H9 (cell line): ENCODE measurements around the gene CALCA. TPM values are rescaled to one million over a fixed set of nuclear protein-coding genes. Genes with fewer than 3 reads are reported as not detected.

Experiments
- DNase-seq: peaks from one replicate; pipeline ENCODE4 v3.0.0-alpha.2; 2017
- H2AFZ ChIP-seq: one replicate; pipeline ENCODE4 v1.6.1; 2013; ENCODE audit warnings: mild to moderate bottlenecking, low read length, control low read depth, moderate library complexity
- H2AK5ac ChIP-seq: 2 replicates; pipeline ENCODE4 v1.6.1; 2013; ENCODE audit warnings: low read length, control low read depth, mixed read lengths; ENCODE audit not compliant: insufficient read length
- H2BK120ac ChIP-seq: one replicate; pipeline ENCODE4 v1.6.1; 2013; ENCODE audit warnings: low read depth, mild to moderate bottlenecking, low read length, control low read depth, inconsistent platforms; ENCODE audit not compliant: poor library complexity, severe bottlenecking
- H2BK12ac ChIP-seq: 2 replicates; pipeline ENCODE4 v1.6.1; 2013; ENCODE audit warnings: low read length, control low read depth, mixed read lengths, low read depth; ENCODE audit not compliant: insufficient read length
- H2BK15ac ChIP-seq: 2 replicates; pipeline ENCODE4 v1.6.1; 2013; ENCODE audit warnings: low read depth, low read length, control low read depth
- H2BK20ac ChIP-seq: one replicate; pipeline ENCODE4 v1.6.1; 2013; ENCODE audit warnings: low read depth, mild to moderate bottlenecking, low read length, control low read depth, inconsistent platforms; ENCODE audit not compliant: poor library complexity, severe bottlenecking
- H2BK5ac ChIP-seq: 2 replicates; pipeline ENCODE4 v1.6.1; 2013; ENCODE audit warnings: low read length, control low read depth, mixed read lengths; ENCODE audit not compliant: insufficient read length
- H3K14ac ChIP-seq: 2 replicates; pipeline ENCODE4 v1.6.1; 2013; ENCODE audit warnings: low read length, control low read depth; ENCODE audit not compliant: insufficient read depth
- H3K18ac ChIP-seq: 2 replicates; pipeline ENCODE4 v1.6.1; 2013; ENCODE audit warnings: low read depth, mild to moderate bottlenecking, mixed read lengths, low read length, control low read depth; ENCODE audit not compliant: insufficient read length
- H3K23ac ChIP-seq: 2 replicates; pipeline ENCODE4 v1.6.1; 2013; ENCODE audit warnings: low read length, control low read depth, mixed read lengths, low read depth; ENCODE audit not compliant: insufficient read length
- H3K23me2 ChIP-seq: 2 replicates; pipeline ENCODE4 v1.6.1; 2013; ENCODE audit warnings: low read depth, mild to moderate bottlenecking, mixed read lengths, low read length, control low read depth; ENCODE audit not compliant: insufficient read length, poor library complexity, severe bottlenecking
- H3K27ac ChIP-seq: 2 replicates; pipeline ENCODE4 v1.5.1; 2013; ENCODE audit warnings: low read length, control low read depth, mixed read lengths, low read depth; ENCODE audit not compliant: insufficient read length
- H3K27me3 ChIP-seq: 2 replicates; pipeline ENCODE4 v1.6.1; 2013; ENCODE audit warnings: low read length, control low read depth, inconsistent platforms; ENCODE audit not compliant: insufficient read depth
- H3K4ac ChIP-seq: 2 replicates; pipeline ENCODE4 v1.6.1; 2013; ENCODE audit warnings: low read depth, mild to moderate bottlenecking, control low read depth, inconsistent platforms, low read length, moderate library complexity
- H3K4me1 ChIP-seq: 2 replicates; pipeline ENCODE4 v1.6.1; 2013; ENCODE audit warnings: low read length, control low read depth, inconsistent platforms; ENCODE audit not compliant: insufficient read depth
- H3K4me2 ChIP-seq: 2 replicates; pipeline ENCODE4 v1.6.1; 2013; ENCODE audit warnings: low read length, control low read depth, mixed read lengths; ENCODE audit not compliant: insufficient read length, insufficient read depth
- H3K56ac ChIP-seq: 2 replicates; pipeline ENCODE4 v1.6.1; 2013; ENCODE audit warnings: low read depth, mild to moderate bottlenecking, mixed read lengths, low read length, control low read depth; ENCODE audit not compliant: insufficient read length
- H3K79me1 ChIP-seq: 2 replicates; pipeline ENCODE4 v1.6.1; 2013; ENCODE audit warnings: low read depth, mild to moderate bottlenecking, moderate library complexity, low read length, control low read depth, inconsistent platforms; ENCODE audit not compliant: insufficient read depth, poor library complexity, severe bottlenecking
- H3K79me2 ChIP-seq: 2 replicates; pipeline ENCODE4 v1.6.1; 2013; ENCODE audit warnings: low read length, control low read depth, inconsistent platforms; ENCODE audit not compliant: insufficient read depth
- H3K9ac ChIP-seq: 2 replicates; pipeline ENCODE4 v1.6.1; 2013; ENCODE audit warnings: low read length, control low read depth, mixed read lengths; ENCODE audit not compliant: insufficient read length; ENCODE audit errors: extremely low read depth
- H3K9me3 ChIP-seq: one replicate; pipeline ENCODE4 v1.6.1; 2013; ENCODE audit warnings: low read depth, low read length, inconsistent platforms; ENCODE audit not compliant: control insufficient read depth
- H3T11ph ChIP-seq: one replicate; pipeline ENCODE4 v1.6.1; 2013; ENCODE audit warnings: mild to moderate bottlenecking, low read length, control low read depth, inconsistent platforms
- H4K20me1 ChIP-seq: one replicate; pipeline ENCODE4 v1.6.1; 2013; ENCODE audit not compliant: control insufficient read depth, insufficient read length, insufficient read depth
- H4K5ac ChIP-seq: 2 replicates; pipeline ENCODE4 v1.6.1; 2013; ENCODE audit warnings: low read depth, mild to moderate bottlenecking, mixed read lengths, low read length, control low read depth; ENCODE audit not compliant: insufficient read length
- H4K8ac ChIP-seq: replicated peaks from 2 replicates; pipeline ENCODE4 v1.6.1; 2013; ENCODE audit warnings: low read length, control low read depth, mixed read lengths, low read depth; ENCODE audit not compliant: insufficient read length
- H4K91ac ChIP-seq: 2 replicates; pipeline ENCODE4 v1.6.1; 2013; ENCODE audit warnings: low read depth, mild to moderate bottlenecking, moderate library complexity, mixed read lengths, low read length, control low read depth; ENCODE audit not compliant: insufficient read length
- H3K27ac Mint-ChIP-seq, 3 experiments: 2 replicates in 2 of 3; 3 replicates in 1 of 3; pipeline ENCODE4 v1.8.0; 2020 to 2021; ENCODE audit warnings: mixed read lengths in 3 of 3, mild to moderate bottlenecking in 1 of 3, moderate library complexity in 1 of 3
- H3K27me3 Mint-ChIP-seq: 2 replicates; pipeline ENCODE4 v1.8.0; 2021; ENCODE audit warnings: low read depth, mild to moderate bottlenecking, moderate library complexity, mixed read lengths
- H3K36me3 Mint-ChIP-seq, 3 experiments: 2 replicates in 2 of 3; 3 replicates in 1 of 3; pipeline ENCODE4 v1.8.0; 2020 to 2021; ENCODE audit warnings: low read depth in 3 of 3, mixed read lengths in 3 of 3; ENCODE audit not compliant: insufficient read depth in 1 of 3
- H3K4me1 Mint-ChIP-seq, 2 experiments: 2 replicates each; pipeline ENCODE4 v1.8.0; 2020; ENCODE audit warnings: mixed read lengths in 2 of 2
- H3K4me3 Mint-ChIP-seq, 2 experiments: 2 replicates in 1 of 2; 3 replicates in 1 of 2; pipeline ENCODE4 v1.8.0; 2020 to 2021; ENCODE audit warnings: mild to moderate bottlenecking in 2 of 2, mixed read lengths in 2 of 2, moderate library complexity in 1 of 2
- H3K9me3 Mint-ChIP-seq, 2 experiments: 2 replicates in 1 of 2; 3 replicates in 1 of 2; pipeline ENCODE4 v1.8.0; 2020; ENCODE audit warnings: mild to moderate bottlenecking in 2 of 2, mixed read lengths in 2 of 2, moderate library complexity in 1 of 2
- total RNA-seq: library from RNA; stranded (reverse); gene quantifications from 2 replicates; pipeline ENCODE4 v1.2.1, GENCODE V29; 2021
- TF ChIP-seq, protein P1 (sequence below): fragments of 200-600 bp; sonication (generic); conservative IDR thresholded peaks from 3 replicates; pipeline ENCODE4 v1.8.0; 2021; ENCODE audit warnings: antibody characterized with exemption, mild to moderate bottlenecking

Gene CALCA
- total RNA-seq, 1 experiment from 2014 or later: not detected

DNA sequence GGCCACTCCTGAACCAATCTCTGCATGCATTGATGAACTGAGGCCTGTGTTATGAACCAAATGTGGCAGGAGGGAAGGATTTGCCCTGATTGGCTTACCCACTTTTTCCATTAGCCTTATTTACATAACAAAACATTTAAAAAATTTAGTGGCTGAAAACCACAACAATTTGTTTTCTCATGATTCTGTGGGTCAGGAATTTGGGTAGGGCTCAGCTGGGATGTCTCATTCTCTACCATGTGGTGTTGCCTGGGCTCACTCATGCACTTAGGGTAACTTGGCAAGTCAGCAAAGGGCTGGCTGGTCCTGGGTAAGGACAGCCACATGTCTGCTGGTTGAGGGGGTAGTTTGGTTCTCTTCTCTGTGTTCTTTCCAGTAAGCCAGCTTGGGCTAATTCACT is 45.0 kb downstream of the CALCA start:
- H2BK120ac ChIP-seq: no peak overlapping the region
- no peaks in the 10 kb centered on the region for H3K23me2 ChIP-seq
- no peak overlapping the region for H2BK15ac ChIP-seq
- no peak overlapping the region for H2AK5ac ChIP-seq
- H4K8ac ChIP-seq: no peak overlapping the region
- no peak overlapping the region for H3T11ph ChIP-seq
- no peaks in the 10 kb centered on the region for H3K27me3 ChIP-seq
- no peaks in the 10 kb centered on the region for H3K79me1 ChIP-seq
- no peak overlapping the region for H3K27ac Mint-ChIP-seq
- no peak for DNase-seq
- no peaks in the 10 kb centered on the region for H3K4me1 ChIP-seq
- no peak overlapping the region for H2AFZ ChIP-seq
- H2BK5ac ChIP-seq: no peak overlapping the region
- no peaks in the 10 kb centered on the region for H3K9me3 ChIP-seq
- H3K9ac ChIP-seq: no peak overlapping the region
- H3K18ac ChIP-seq: no peak overlapping the region
- no peak overlapping the region for H4K5ac ChIP-seq
- H4K91ac ChIP-seq: no peak overlapping the region
- no peak overlapping the region for H3K4ac ChIP-seq
- no peaks in the 10 kb centered on the region for H3K4me1 Mint-ChIP-seq
- TF ChIP-seq, protein P1, sequence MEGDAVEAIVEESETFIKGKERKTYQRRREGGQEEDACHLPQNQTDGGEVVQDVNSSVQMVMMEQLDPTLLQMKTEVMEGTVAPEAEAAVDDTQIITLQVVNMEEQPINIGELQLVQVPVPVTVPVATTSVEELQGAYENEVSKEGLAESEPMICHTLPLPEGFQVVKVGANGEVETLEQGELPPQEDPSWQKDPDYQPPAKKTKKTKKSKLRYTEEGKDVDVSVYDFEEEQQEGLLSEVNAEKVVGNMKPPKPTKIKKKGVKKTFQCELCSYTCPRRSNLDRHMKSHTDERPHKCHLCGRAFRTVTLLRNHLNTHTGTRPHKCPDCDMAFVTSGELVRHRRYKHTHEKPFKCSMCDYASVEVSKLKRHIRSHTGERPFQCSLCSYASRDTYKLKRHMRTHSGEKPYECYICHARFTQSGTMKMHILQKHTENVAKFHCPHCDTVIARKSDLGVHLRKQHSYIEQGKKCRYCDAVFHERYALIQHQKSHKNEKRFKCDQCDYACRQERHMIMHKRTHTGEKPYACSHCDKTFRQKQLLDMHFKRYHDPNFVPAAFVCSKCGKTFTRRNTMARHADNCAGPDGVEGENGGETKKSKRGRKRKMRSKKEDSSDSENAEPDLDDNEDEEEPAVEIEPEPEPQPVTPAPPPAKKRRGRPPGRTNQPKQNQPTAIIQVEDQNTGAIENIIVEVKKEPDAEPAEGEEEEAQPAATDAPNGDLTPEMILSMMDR: no peak
- peaks cover 3% of the 10 kb centered on the region for H3K27me3 Mint-ChIP-seq
- H3K9me3 Mint-ChIP-seq: peaks cover 2 to 5% of the 10 kb centered on the region in 2 experiments; a peak in 2 of 5 replicates
- H3K27ac ChIP-seq: no peak overlapping the region
- peaks cover 0 to 2% (median 0%) of the 10 kb centered on the region in 3 experiments; a peak in 2 of 7 replicates for H3K36me3 Mint-ChIP-seq
- H3K4me2 ChIP-seq: no peak overlapping the region
- H4K20me1 ChIP-seq: no peaks in the 10 kb centered on the region
- no peak overlapping the region for H2BK20ac ChIP-seq
- H3K14ac ChIP-seq: no peak overlapping the region
- no peak overlapping the region for H3K4me3 Mint-ChIP-seq
- H3K79me2 ChIP-seq: no peaks in the 10 kb centered on the region
- H2BK12ac ChIP-seq: no peak overlapping the region
- H3K23ac ChIP-seq: no peak overlapping the region
- no peak overlapping the region for H3K56ac ChIP-seq
